IMR-90 (cell line): Measurements from ENCODE around the gene C22orf42. TPM values are rescaled to one million over a fixed set of nuclear protein-coding genes. Genes with fewer than 3 reads are reported as not detected.

Experiments
- ATAC-seq: fragments of 200-7000 bp; cut with Tn5 transposase; 2 replicates; pipeline ENCODE4 v1.9.1; 2020; ENCODE audit warnings: low read depth, mild to moderate bottlenecking, moderate library complexity
- BruUV-seq: library from RNA; stranded (reverse); fragments of 400-500 nt; replicated peaks from 2 replicates; lab custom pipeline; 2021; lab: Mats Ljungman, UMichigan
- CTCF ChIA-PET: fragments of 300-600 bp; formaldehyde crosslinking; extraction: SDS; loops from one replicate; lab custom pipeline; 2021; ENCODE audit warnings: antibody characterized with exemption; lab: Yijun Ruan, JAX
- POLR2A ChIA-PET: fragments of 300-600 bp; sonication (Branson Sonifier 250); formaldehyde crosslinking; loops from one replicate; lab custom pipeline; 2022; ENCODE audit warnings: antibody characterized with exemption; ENCODE audit not compliant: unreplicated experiment; lab: Charles Lee
- DNase-seq: peaks from one replicate; pipeline ENCODE4 v3.0.0; 2013
- H2AFZ ChIP-seq: replicated peaks from 2 replicates; pipeline ENCODE3; 2013; ENCODE audit warnings: low read length, mild to moderate bottlenecking; ENCODE audit not compliant: poor library complexity
- H2AK5ac ChIP-seq: 2 replicates; pipeline ENCODE4 v1.6.1; 2013; ENCODE audit warnings: low read depth, low read length, inconsistent platforms
- H2AK9ac ChIP-seq: replicated peaks from 2 replicates; pipeline ENCODE3; 2013; ENCODE audit warnings: mild to moderate bottlenecking, low read depth, low read length, moderate library complexity; ENCODE audit not compliant: poor library complexity
- H2BK120ac ChIP-seq: 2 replicates; pipeline ENCODE4 v1.6.1; 2013; ENCODE audit warnings: low read depth, low read length, inconsistent platforms
- H2BK15ac ChIP-seq: 3 replicates; pipeline ENCODE4 v1.6.1; 2013; ENCODE audit warnings: low read depth, low read length, inconsistent platforms
- H2BK20ac ChIP-seq: 2 replicates; pipeline ENCODE4 v1.6.1; 2013; ENCODE audit warnings: low read depth, mild to moderate bottlenecking, inconsistent platforms, low read length, moderate library complexity
- H2BK5ac ChIP-seq: 2 replicates; pipeline ENCODE4 v1.6.1; 2013; ENCODE audit warnings: mild to moderate bottlenecking, low read depth, low read length, inconsistent platforms; ENCODE audit not compliant: poor library complexity, severe bottlenecking
- H3K14ac ChIP-seq: replicated peaks from 2 replicates; pipeline ENCODE4 v1.6.1; 2013; ENCODE audit warnings: low read depth, low read length, inconsistent platforms
- H3K18ac ChIP-seq: 2 replicates; pipeline ENCODE4 v1.6.1; 2013; ENCODE audit warnings: low read depth, low read length, control low read depth
- H3K23ac ChIP-seq: 2 replicates; pipeline ENCODE4 v1.6.1; 2013; ENCODE audit warnings: low read depth, low read length, inconsistent platforms
- H3K27ac ChIP-seq: 2 replicates; pipeline ENCODE4 v1.5.1; 2013; ENCODE audit warnings: mild to moderate bottlenecking, control low read depth, low read length; ENCODE audit not compliant: insufficient read depth
- H3K27me3 ChIP-seq: 2 replicates; pipeline ENCODE4 v1.6.1; 2013; ENCODE audit warnings: low read length; ENCODE audit not compliant: control insufficient read depth, insufficient read depth
- H3K36me3 ChIP-seq: 2 replicates; pipeline ENCODE4 v1.6.1; 2013; ENCODE audit warnings: low read length, mixed read lengths; ENCODE audit not compliant: control insufficient read depth, insufficient read depth
- H3K4ac ChIP-seq: 2 replicates; pipeline ENCODE4 v1.6.1; 2013; ENCODE audit warnings: low read depth, low read length, inconsistent platforms
- H3K4me1 ChIP-seq: 2 replicates; pipeline ENCODE4 v1.6.1; 2013; ENCODE audit warnings: low read length, mixed read lengths; ENCODE audit not compliant: control insufficient read depth, insufficient read depth
- H3K4me2 ChIP-seq: 2 replicates; pipeline ENCODE4 v1.6.1; 2013; ENCODE audit warnings: low read depth, mild to moderate bottlenecking, control low read depth, low read length, moderate library complexity
- H3K4me3 ChIP-seq: 2 replicates; pipeline ENCODE4 v1.5.1; 2013; ENCODE audit warnings: low read depth, mild to moderate bottlenecking, control low read depth, low read length, moderate library complexity; ENCODE audit not compliant: insufficient read depth
- H3K56ac ChIP-seq: 2 replicates; pipeline ENCODE4 v1.6.1; 2013; ENCODE audit warnings: low read length, inconsistent platforms; ENCODE audit not compliant: insufficient read depth; ENCODE audit errors: extremely low read depth
- H3K79me1 ChIP-seq, 2 experiments: 2 replicates each; pipeline ENCODE4 v1.6.1; 2013; ENCODE audit warnings: low read length in 2 of 2, inconsistent platforms in 1 of 2, low read depth in 1 of 2
- H3K9ac ChIP-seq: 2 replicates; pipeline ENCODE4 v1.6.1; 2013; ENCODE audit warnings: low read depth, low read length, control low read depth
- H3K9me1 ChIP-seq: 2 replicates; pipeline ENCODE4 v1.6.1; 2013; ENCODE audit warnings: low read length, inconsistent platforms; ENCODE audit not compliant: insufficient read depth
- H3K9me3 ChIP-seq: 2 replicates; pipeline ENCODE4 v1.6.1; 2013; ENCODE audit warnings: low read length; ENCODE audit not compliant: control insufficient read depth, insufficient read depth
- H4K20me1 ChIP-seq: 2 replicates; pipeline ENCODE4 v1.6.1; 2013; ENCODE audit warnings: low read length, inconsistent platforms; ENCODE audit not compliant: insufficient read depth
- H4K5ac ChIP-seq: 2 replicates; pipeline ENCODE4 v1.6.1; 2013; ENCODE audit warnings: mild to moderate bottlenecking, low read depth, low read length, control low read depth
- H4K8ac ChIP-seq, 2 experiments: 2 replicates each; pipeline ENCODE4 v1.6.1; 2013; ENCODE audit warnings: low read depth in 2 of 2, low read length in 2 of 2, control low read depth in 1 of 2, inconsistent platforms in 1 of 2
- H4K91ac ChIP-seq: 2 replicates; pipeline ENCODE4 v1.6.1; 2013; ENCODE audit warnings: low read depth, low read length, inconsistent platforms; ENCODE audit not compliant: insufficient read depth
- BHLHE40 ChIP-seq: fragments of 150-350 bp; IDR thresholded peaks from 2 replicates; pipeline ENCODE4 v1.6.1; 2016; ENCODE audit warnings: mild to moderate bottlenecking, low read depth, low read length
- CHD1 ChIP-seq: IDR thresholded peaks from 2 replicates; pipeline ENCODE4 v1.6.1; 2012; ENCODE audit warnings: low read depth, low read length, improper control_type of control experiment
- MAFK ChIP-seq: IDR thresholded peaks from 2 replicates; pipeline ENCODE4 v1.6.1; 2012; ENCODE audit warnings: low read depth, low read length, improper control_type of control experiment
- MAZ ChIP-seq: IDR thresholded peaks from 2 replicates; pipeline ENCODE4 v1.6.1; 2012; ENCODE audit warnings: low read depth, mild to moderate bottlenecking, low read length, improper control_type of control experiment, moderate library complexity, borderline replicate concordance
- MXI1 ChIP-seq: IDR thresholded peaks from 2 replicates; pipeline ENCODE4 v1.6.1; 2012; ENCODE audit warnings: low read depth, mild to moderate bottlenecking, low read length, moderate library complexity, borderline replicate concordance
- NFE2L2 ChIP-seq: fragments of 150-350 bp; IDR thresholded peaks from 2 replicates; pipeline ENCODE4 v1.6.1; 2016; ENCODE audit warnings: low read depth, mild to moderate bottlenecking, low read length
- POLR2A ChIP-seq: IDR thresholded peaks from 2 replicates; pipeline ENCODE4 v1.6.1; 2012; ENCODE audit warnings: mild to moderate bottlenecking, low read depth, low read length
- RAD21 ChIP-seq: IDR thresholded peaks from 2 replicates; pipeline ENCODE4 v1.6.1; 2012; ENCODE audit warnings: low read length, improper control_type of control experiment
- RCOR1 ChIP-seq: IDR thresholded peaks from 2 replicates; pipeline ENCODE4 v1.6.1; 2012; ENCODE audit warnings: mild to moderate bottlenecking, low read length, improper control_type of control experiment; ENCODE audit not compliant: insufficient replicate concordance
- RFX5 ChIP-seq: IDR thresholded peaks from 2 replicates; pipeline ENCODE4 v1.8.0; 2012; ENCODE audit warnings: low read depth, mild to moderate bottlenecking, low read length, moderate library complexity
- SMC3 ChIP-seq: fragments of 150-350 bp; IDR thresholded peaks from 2 replicates; pipeline ENCODE4 v1.6.1; 2016; ENCODE audit warnings: low read depth, mild to moderate bottlenecking, antibody characterized with exemption, low read length, moderate library complexity
- WGBS, 2 experiments: methylation state at CpG; one replicate each; pipeline versions ENCODE4 v1.1.5 to v1.1.7; 2013; ENCODE audit warnings: missing lambda C conversion rate in 2 of 2; ENCODE audit not compliant: insufficient read length in 1 of 2; ENCODE audit errors: extremely low coverage in 2 of 2; 5-methylcytosine and 5-hydroxymethylcytosine counted together
- dilution Hi-C: fragments of 300-500 bp; cut with HindIII; formaldehyde crosslinking; loops from one replicate; pipeline ENCODE4 v1.14.3; 2018; ENCODE audit warnings: low sequenced_read_pairs; ENCODE audit not compliant: unreplicated experiment
- in situ Hi-C: fragments of 300-500 bp; cut with MboI; formaldehyde crosslinking; loops from 3 replicates; pipeline ENCODE4 v1.14.3; 2019; ENCODE audit warnings: low sequenced_read_pairs, inconsistent platforms, mixed read lengths
- intact Hi-C: fragments of 100-400 bp; cut with micrococcal nuclease; formaldehyde crosslinking; loops from 2 replicates; pipeline ENCODE4 v1.10.0; 2022
- polyA plus RNA-seq, 3 experiments: library from polyadenylated mRNA; depleted of rRNA; stranded (reverse); fragments of >200 nt; gene quantifications; 2 replicates each; pipeline ENCODE4 v1.2.3, GENCODE V29; 2012; ENCODE audit warnings: low replicate concordance in 1 of 3
- total RNA-seq: library from RNA; depleted of rRNA; stranded (reverse); fragments of >200 nt; gene quantifications from 2 replicates; pipeline ENCODE4 v1.2.3, GENCODE V29; 2012
- TF ChIP-seq, protein P1 (sequence below): fragments of 150-350 bp; IDR thresholded peaks from 2 replicates; pipeline ENCODE4 v1.6.1; 2017; ENCODE audit warnings: mild to moderate bottlenecking, antibody characterized with exemption, low read length, low read depth
- TF ChIP-seq, protein P2 (sequence below): conservative IDR thresholded peaks from 2 replicates; pipeline ENCODE4 v1.5.1; 2012; ENCODE audit warnings: mild to moderate bottlenecking, low read depth, low read length, improper control_type of control experiment
- TF ChIP-seq, protein P3 (sequence below): fragments of 150-350 bp; IDR thresholded peaks from 2 replicates; pipeline ENCODE4 v1.6.1; 2016; ENCODE audit warnings: low read depth, mild to moderate bottlenecking, low read length, moderate library complexity, borderline replicate concordance

Gene C22orf42
- total and polyA plus RNA-seq, 2 of the 4 experiments (the other 2 are of a cell fraction) = not detected

DNA sequence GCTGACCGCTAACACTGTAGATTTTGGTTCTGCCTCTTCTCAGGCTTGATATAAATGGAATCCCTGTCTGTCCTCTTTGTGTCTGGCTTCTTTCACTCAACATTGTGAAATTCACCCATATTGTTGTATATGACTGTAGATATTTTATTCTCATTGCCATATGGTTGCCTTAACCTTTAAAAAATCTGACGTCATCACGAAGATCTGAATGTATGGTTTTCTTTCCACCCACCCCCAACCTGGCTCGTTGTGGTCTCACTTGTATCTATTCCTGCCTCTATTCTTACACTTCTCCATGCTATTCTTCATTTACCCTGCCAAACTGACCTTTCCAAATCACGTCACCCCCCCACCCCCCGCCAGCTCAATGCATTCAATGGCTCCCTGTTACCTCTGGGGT, 21.9 kb upstream of the C22orf42 start:
- 33% methylated on average over 1 of the region's 6 CpGs; no CpG with 5 or more reads in 1 of the 2 experiments for WGBS, 2 experiments
- no peaks in the 10 kb centered on the region for H3K36me3 ChIP-seq
- no peak overlapping the region for H2BK120ac ChIP-seq
- DNase-seq (no peak), ATAC-seq (no peak)
- dilution Hi-C loops (no loop called here), intact Hi-C loops (no loop called here), in situ Hi-C loops (no loop called here)
- no peak overlapping the region for H2AK9ac ChIP-seq
- no peak overlapping the region for H3K14ac ChIP-seq
- H3K4ac ChIP-seq = no peak overlapping the region
- no peaks in the 10 kb centered on the region for H4K20me1 ChIP-seq
- H3K56ac ChIP-seq = no peak overlapping the region
- ChIA-PET CTCF (no interaction called here), POLR2A (no interaction called here)
- no peak overlapping the region for H3K27ac ChIP-seq
- H2AFZ ChIP-seq = no peak overlapping the region
- H3K4me2 ChIP-seq = no peak overlapping the region
- TF ChIP-seq, protein P1, sequence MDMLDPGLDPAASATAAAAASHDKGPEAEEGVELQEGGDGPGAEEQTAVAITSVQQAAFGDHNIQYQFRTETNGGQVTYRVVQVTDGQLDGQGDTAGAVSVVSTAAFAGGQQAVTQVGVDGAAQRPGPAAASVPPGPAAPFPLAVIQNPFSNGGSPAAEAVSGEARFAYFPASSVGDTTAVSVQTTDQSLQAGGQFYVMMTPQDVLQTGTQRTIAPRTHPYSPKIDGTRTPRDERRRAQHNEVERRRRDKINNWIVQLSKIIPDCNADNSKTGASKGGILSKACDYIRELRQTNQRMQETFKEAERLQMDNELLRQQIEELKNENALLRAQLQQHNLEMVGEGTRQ = no peak
- TF ChIP-seq CHD1 = no peak
- TF ChIP-seq POLR2A = no peak
- no peak for TF ChIP-seq MAFK
- no peak for TF ChIP-seq RAD21
- no peak for TF ChIP-seq MXI1
- TF ChIP-seq NFE2L2 = no peak
- TF ChIP-seq SMC3 = no peak
- TF ChIP-seq BHLHE40 = no peak
- no peak for TF ChIP-seq RFX5
- no peak for TF ChIP-seq RCOR1
- TF ChIP-seq, protein P2, sequence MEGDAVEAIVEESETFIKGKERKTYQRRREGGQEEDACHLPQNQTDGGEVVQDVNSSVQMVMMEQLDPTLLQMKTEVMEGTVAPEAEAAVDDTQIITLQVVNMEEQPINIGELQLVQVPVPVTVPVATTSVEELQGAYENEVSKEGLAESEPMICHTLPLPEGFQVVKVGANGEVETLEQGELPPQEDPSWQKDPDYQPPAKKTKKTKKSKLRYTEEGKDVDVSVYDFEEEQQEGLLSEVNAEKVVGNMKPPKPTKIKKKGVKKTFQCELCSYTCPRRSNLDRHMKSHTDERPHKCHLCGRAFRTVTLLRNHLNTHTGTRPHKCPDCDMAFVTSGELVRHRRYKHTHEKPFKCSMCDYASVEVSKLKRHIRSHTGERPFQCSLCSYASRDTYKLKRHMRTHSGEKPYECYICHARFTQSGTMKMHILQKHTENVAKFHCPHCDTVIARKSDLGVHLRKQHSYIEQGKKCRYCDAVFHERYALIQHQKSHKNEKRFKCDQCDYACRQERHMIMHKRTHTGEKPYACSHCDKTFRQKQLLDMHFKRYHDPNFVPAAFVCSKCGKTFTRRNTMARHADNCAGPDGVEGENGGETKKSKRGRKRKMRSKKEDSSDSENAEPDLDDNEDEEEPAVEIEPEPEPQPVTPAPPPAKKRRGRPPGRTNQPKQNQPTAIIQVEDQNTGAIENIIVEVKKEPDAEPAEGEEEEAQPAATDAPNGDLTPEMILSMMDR = no peak
- TF ChIP-seq MAZ = no peak
- TF ChIP-seq, protein P3, sequence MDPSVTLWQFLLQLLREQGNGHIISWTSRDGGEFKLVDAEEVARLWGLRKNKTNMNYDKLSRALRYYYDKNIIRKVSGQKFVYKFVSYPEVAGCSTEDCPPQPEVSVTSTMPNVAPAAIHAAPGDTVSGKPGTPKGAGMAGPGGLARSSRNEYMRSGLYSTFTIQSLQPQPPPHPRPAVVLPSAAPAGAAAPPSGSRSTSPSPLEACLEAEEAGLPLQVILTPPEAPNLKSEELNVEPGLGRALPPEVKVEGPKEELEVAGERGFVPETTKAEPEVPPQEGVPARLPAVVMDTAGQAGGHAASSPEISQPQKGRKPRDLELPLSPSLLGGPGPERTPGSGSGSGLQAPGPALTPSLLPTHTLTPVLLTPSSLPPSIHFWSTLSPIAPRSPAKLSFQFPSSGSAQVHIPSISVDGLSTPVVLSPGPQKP = no peak
- H4K8ac ChIP-seq = no peak overlapping the region
- no peak overlapping the region for H2BK20ac ChIP-seq
- H3K9ac ChIP-seq = no peak overlapping the region
- H2AK5ac ChIP-seq = no peak overlapping the region
- no TSS peak for BruUV-seq
- H3K79me1 ChIP-seq = no peaks in the 10 kb centered on the region
- no peaks in the 10 kb centered on the region for H3K9me1 ChIP-seq
- no peak overlapping the region for H3K23ac ChIP-seq
- H3K27me3 ChIP-seq = no peaks in the 10 kb centered on the region; the same call in 1 of the 2 replicates
- H3K9me3 ChIP-seq = no peaks in the 10 kb centered on the region
- H3K4me1 ChIP-seq = no peaks in the 10 kb centered on the region
- H2BK15ac ChIP-seq = no peak overlapping the region
- H4K5ac ChIP-seq = no peak overlapping the region
- H4K91ac ChIP-seq = no peak overlapping the region
- H3K18ac ChIP-seq = no peak overlapping the region
- H2BK5ac ChIP-seq = no peak overlapping the region
- no peak overlapping the region for H3K4me3 ChIP-seq
